A549 (cell line): ENCODE measurements around the gene RCE1. TPM values are rescaled to one million over a fixed set of nuclear protein-coding genes. Genes with fewer than 3 reads are reported as not detected.

ENCODE experiments used
- ATAC-seq, 2 experiments: fragments of 200-7000 bp in 1 of 2; fragments of >200 bp in 1 of 2; cut with Nextera tagmentation in 1 of 2; cut with Tn5 transposase in 1 of 2; 3 replicates each; pipeline versions ENCODE4 v1.8.0 to v1.9.1; 2018 to 2020; ENCODE audit warnings: mild to moderate bottlenecking in 1 of 2, moderate library complexity in 1 of 2
- CTCF ChIA-PET: fragments of 300-600 bp; sonication (Branson Sonifier 250); formaldehyde crosslinking; extraction: SDS; loops from one replicate; lab custom pipeline; 2021; ENCODE audit warnings: antibody characterized with exemption, inconsistent platforms; lab: Yijun Ruan, JAX
- POLR2A ChIA-PET: fragments of 350-600 bp; formaldehyde crosslinking; extraction: SDS; loops from one replicate; lab custom pipeline; 2021; ENCODE audit warnings: antibody characterized with exemption, inconsistent platforms; lab: Yijun Ruan, JAX
- DNase-seq, 2 experiments: peaks; one replicate each; pipeline versions ENCODE4 v3.0.0 to v3.0.0-alpha.2; 2011 to 2016; ENCODE audit warnings: low read depth in 1 of 2, low spot score in 1 of 2
- FAIRE-seq: peaks from 2 replicates; lab custom pipeline; 2011; peaks lifted over from hg19 to GRCh38; lab: Jason Lieb, UNC
- H3K27ac ChIP-seq, 2 experiments: fragments of >200 bp; sonication (Bioruptor Twin); formaldehyde crosslinking; 3 replicates each; pipeline ENCODE4 v1.5.1; 2016 to 2017
- H3K4me1 ChIP-seq: fragments of >200 bp; sonication (Bioruptor Twin); formaldehyde crosslinking; 3 replicates; pipeline ENCODE4 v1.6.1; 2016
- H3K4me2 ChIP-seq: fragments of >200 bp; sonication (Bioruptor Twin); formaldehyde crosslinking; 3 replicates; pipeline ENCODE4 v1.6.1; 2016
- H3K4me3 ChIP-seq: fragments of >200 bp; sonication (Bioruptor Twin); formaldehyde crosslinking; 3 replicates; pipeline ENCODE4 v1.5.1; 2016
- H3K9me3 ChIP-seq: fragments of >200 bp; sonication (Bioruptor Twin); formaldehyde crosslinking; 3 replicates; pipeline ENCODE4 v1.6.1; 2016
- CBX8 ChIP-seq: fragments of 200-600 bp; sonication (generic); IDR thresholded peaks from 2 replicates; pipeline ENCODE4 v1.6.1; 2016
- CEBPB ChIP-seq, 2 experiments: fragments of >200 bp in 1 of 2; sonication (Bioruptor Twin) in 1 of 2; formaldehyde crosslinking in 1 of 2; IDR thresholded peaks; 2 replicates each; pipeline ENCODE4 v1.6.1; 2012 to 2016
- EHF ChIP-seq: fragments of 250-450 bp; sonication (Bioruptor Pico); IDR thresholded peaks from 2 replicates; pipeline ENCODE4 v1.5.0; 2020; ENCODE audit warnings: mild to moderate bottlenecking
- ELK1 ChIP-seq: fragments of 150-350 bp; IDR thresholded peaks from 2 replicates; pipeline ENCODE4 v1.6.1; 2014; ENCODE audit warnings: low read depth, mild to moderate bottlenecking, low read length
- EP300 ChIP-seq, 2 experiments: fragments of >200 bp; sonication (Bioruptor Twin); formaldehyde crosslinking; IDR thresholded peaks; 2 replicates in 1 of 2; 3 replicates in 1 of 2; pipeline ENCODE4 v1.6.1; 2016 to 2017
- FOSB ChIP-seq: fragments of 250-450 bp; sonication (Bioruptor Pico); IDR thresholded peaks from 2 replicates; pipeline ENCODE4 v1.5.0; 2020; ENCODE audit warnings: mild to moderate bottlenecking, moderate library complexity
- GATA3 ChIP-seq: IDR thresholded peaks from 2 replicates; pipeline ENCODE4 v1.6.1; 2012; ENCODE audit warnings: borderline replicate concordance
- HDAC2 ChIP-seq: fragments of 200-600 bp; sonication (generic); IDR thresholded peaks from 2 replicates; pipeline ENCODE4 v1.6.1; 2016
- HES2 ChIP-seq: fragments of >200 bp; sonication (Bioruptor Twin); formaldehyde crosslinking; IDR thresholded peaks from 2 replicates; pipeline ENCODE4 v1.6.1; 2016
- HEYL ChIP-seq: fragments of 250-450 bp; sonication (Bioruptor Pico); IDR thresholded peaks from 2 replicates; pipeline ENCODE4 v1.8.0; 2021; ENCODE audit warnings: mild to moderate bottlenecking, moderate library complexity
- HMGXB4 ChIP-seq: fragments of 250-450 bp; sonication (Bioruptor Pico); IDR thresholded peaks from 2 replicates; pipeline ENCODE4 v1.5.0; 2021; ENCODE audit warnings: mild to moderate bottlenecking, moderate library complexity, borderline replicate concordance
- HOXB13 ChIP-seq: fragments of 250-450 bp; sonication (Bioruptor Pico); IDR thresholded peaks from 2 replicates; pipeline ENCODE4 v1.5.0; 2020; ENCODE audit warnings: low read depth, mild to moderate bottlenecking, moderate library complexity
- HOXB5 ChIP-seq: fragments of 250-450 bp; sonication (Bioruptor Pico); IDR thresholded peaks from 2 replicates; pipeline ENCODE4 v1.5.0; 2020; ENCODE audit warnings: mild to moderate bottlenecking, moderate library complexity
- JUN ChIP-seq, 2 experiments: fragments of >200 bp; sonication (Bioruptor Twin); formaldehyde crosslinking; IDR thresholded peaks; 2 replicates in 1 of 2; 3 replicates in 1 of 2; pipeline ENCODE4 v1.6.1; 2016 to 2017
- JUNB ChIP-seq: fragments of >200 bp; sonication (Bioruptor Twin); formaldehyde crosslinking; IDR thresholded peaks from 2 replicates; pipeline ENCODE4 v1.6.1; 2016
- KDM1A ChIP-seq: fragments of 200-600 bp; sonication (generic); IDR thresholded peaks from 2 replicates; pipeline ENCODE4 v1.6.1; 2016; ENCODE audit warnings: low read depth, mild to moderate bottlenecking
- MAFK ChIP-seq: fragments of 450-650 bp; IDR thresholded peaks from 2 replicates; pipeline ENCODE4 v1.6.1; 2014; ENCODE audit not compliant: partially characterized antibody
- MAX ChIP-seq: IDR thresholded peaks from 2 replicates; pipeline ENCODE4 v1.6.1; 2012
- MYC ChIP-seq: IDR thresholded peaks from 2 replicates; pipeline ENCODE4 v1.6.1; 2012; ENCODE audit warnings: mild to moderate bottlenecking, inconsistent platforms, low read length, improper control_type of control experiment, borderline replicate concordance
- NR3C1 ChIP-seq: fragments of >200 bp; sonication (Bioruptor Twin); formaldehyde crosslinking; IDR thresholded peaks from 3 replicates; pipeline ENCODE4 v1.6.1; 2017
- PBX3 ChIP-seq: IDR thresholded peaks from 2 replicates; pipeline ENCODE4 v1.6.1; 2012
- POLR2AphosphoS2 ChIP-seq: conservative IDR thresholded peaks from 2 replicates; pipeline ENCODE4 v1.6.1; 2012; ENCODE audit warnings: low read length, improper control_type of control experiment, inconsistent platforms
- RAD21 ChIP-seq, 2 experiments: fragments of >200 bp in 1 of 2; sonication (Bioruptor Twin) in 1 of 2; formaldehyde crosslinking in 1 of 2; IDR thresholded peaks in 1 of 2; conservative IDR thresholded peaks in 1 of 2; 2 replicates in 1 of 2; 3 replicates in 1 of 2; pipeline ENCODE4 v1.6.1; 2012 to 2018; ENCODE audit warnings: inconsistent platforms in 1 of 2
- RFX5 ChIP-seq: fragments of 450-650 bp; IDR thresholded peaks from 2 replicates; pipeline ENCODE4 v1.7.1; 2014; ENCODE audit warnings: antibody characterized with exemption, mild to moderate bottlenecking, moderate library complexity
- USF2 ChIP-seq: fragments of 450-650 bp; IDR thresholded peaks from 2 replicates; pipeline ENCODE4 v1.6.1; 2014; ENCODE audit warnings: antibody characterized with exemption
- WGBS: methylation state at CpG from one replicate; pipeline ENCODE4 v1.1.6; 2017; ENCODE audit errors: missing lambda C conversion rate; 5-methylcytosine and 5-hydroxymethylcytosine counted together
- polyA plus RNA-seq, 4 experiments: library from polyadenylated mRNA; depleted of rRNA in 3 of 4; stranded (reverse); fragments of >200 nt; fragmentation: RNase III in 1 of 4; extraction: RNeasy Plus Mini Kit Qiagen cat#74134 plus additional on column Dnase treatment in 1 of 4; gene quantifications; 2 replicates in 3 of 4; 3 replicates in 1 of 4; pipeline ENCODE4 v1.2.3, GENCODE V29; 2011 to 2017

RCE1 gene
- polyA plus RNA-seq, 2 of the 4 experiments (the other 2 are of a cell fraction), result 20.3 to 23.3 TPM

- TF ChIP-seq HOXB13 (CRISPR knock-in tag) (no peak), FOSB (CRISPR knock-in tag) (no peak), GATA3 (no peak), ELK1 (no peak), PBX3 (no peak), MYC (no peak)
Observed at GRCh38 chr11:66861038-66861773, 18.0 kb downstream of the RCE1 start (continued).

- no peak overlapping the region for H3K4me2 ChIP-seq
- 92% methylated on average over 28 of the region's 30 CpGs for WGBS
- FAIRE-seq (no peak), ATAC-seq (no peak), DNase-seq (no peak)
- H3K4me1 ChIP-seq, result peaks cover 24% of the 10 kb centered on the region
- no peaks in the 10 kb centered on the region for H3K9me3 ChIP-seq
- TF ChIP-seq CEBPB (IDR thresholded peaks at IDR 0.05), result no peak
- no peak for TF ChIP-seq NR3C1
- TF ChIP-seq HOXB5 (CRISPR knock-in tag), result no peak
- no peak for TF ChIP-seq EHF (CRISPR knock-in tag)
- no peak for TF ChIP-seq JUNB
- no peak for TF ChIP-seq KDM1A
- TF ChIP-seq JUN (IDR thresholded peaks at IDR 0.05), result no peak
- TF ChIP-seq POLR2AphosphoS2, result no peak
- TF ChIP-seq MAFK, result no peak
- no peak for TF ChIP-seq HES2
- no peak for TF ChIP-seq USF2
- TF ChIP-seq GATA3, result no peak
- no peak for TF ChIP-seq HEYL (CRISPR knock-in tag)
- TF ChIP-seq RAD21 (conservative IDR thresholded peaks at IDR 0.05 in 1 of 2, IDR thresholded peaks at IDR 0.05 in 1 of 2), result no peak
- no peak for TF ChIP-seq HMGXB4 (CRISPR knock-in tag)
- no peak for TF ChIP-seq CBX8
- no peak for TF ChIP-seq EP300 (IDR thresholded peaks at IDR 0.05)
- TF ChIP-seq HDAC2, result no peak
- no peak for TF ChIP-seq MAX
- no peak for TF ChIP-seq RFX5
- no peak overlapping the region for H3K27ac ChIP-seq
- no peak overlapping the region for H3K4me3 ChIP-seq
- CTCF ChIA-PET, result interaction anchor here (0.8 to 2.5 kb wide), 6 partner anchors 19 to 120 kb away, joined by 3 to 9 read pairs (median 5); no protein-coding TSS in a partner anchor
- POLR2A ChIA-PET, result no interaction called here
Observed at GRCh38 chr11:66861774-66862558, 18.7 kb downstream of the RCE1 start.
